Effector memory CD4-positive, alpha-beta T cell (primary cell): ENCODE results near the gene ACTR1B.
"Not testable (repeated sequence)": the region's sequence is repeated elsewhere in the genome, so short reads cannot be mapped to it uniquely, and the experiment has no call there.

Experiments
- DNase-seq, 3 donors: peaks; one replicate each; pipeline ENCODE4 v3.0.0-alpha.2; 2020
- H3K27ac ChIP-seq: 2 replicates; pipeline ENCODE4 v1.7.0; 2013; ENCODE audit warnings: mild to moderate bottlenecking, low read length, moderate library complexity; ENCODE audit not compliant: insufficient read depth, poor library complexity, severe bottlenecking
- H3K27me3 ChIP-seq: replicated peaks from 2 replicates; pipeline ENCODE4 v1.7.0; 2013; ENCODE audit warnings: mild to moderate bottlenecking, low read length; ENCODE audit not compliant: insufficient read depth, control insufficient read depth, poor library complexity, severe bottlenecking
- H3K36me3 ChIP-seq: 2 replicates; pipeline ENCODE4 v1.7.0; 2013; ENCODE audit warnings: mild to moderate bottlenecking, low read length, moderate library complexity; ENCODE audit not compliant: control insufficient read depth, insufficient read depth
- H3K4me1 ChIP-seq: 2 replicates; pipeline ENCODE4 v1.7.0; 2013; ENCODE audit warnings: low read length, mild to moderate bottlenecking; ENCODE audit not compliant: control insufficient read depth, insufficient read depth, poor library complexity, severe bottlenecking
- H3K4me3 ChIP-seq: 2 replicates; pipeline ENCODE4 v1.7.0; 2013; ENCODE audit warnings: low read length, low read depth, mild to moderate bottlenecking; ENCODE audit not compliant: insufficient read depth, poor library complexity, severe bottlenecking
- H3K9me3 ChIP-seq: 2 replicates; pipeline ENCODE4 v1.7.0; 2013; ENCODE audit warnings: mild to moderate bottlenecking, low read length, moderate library complexity; ENCODE audit not compliant: control insufficient read depth
- total RNA-seq, 3 donors: gene quantifications; one replicate each; lab custom pipeline; 2026; lab: John Stamatoyannopoulos, UW

The ACTR1B gene
- total RNA-seq = 84.9 to 117 (median 90.0) reads per million in 3 donors

DNA sequence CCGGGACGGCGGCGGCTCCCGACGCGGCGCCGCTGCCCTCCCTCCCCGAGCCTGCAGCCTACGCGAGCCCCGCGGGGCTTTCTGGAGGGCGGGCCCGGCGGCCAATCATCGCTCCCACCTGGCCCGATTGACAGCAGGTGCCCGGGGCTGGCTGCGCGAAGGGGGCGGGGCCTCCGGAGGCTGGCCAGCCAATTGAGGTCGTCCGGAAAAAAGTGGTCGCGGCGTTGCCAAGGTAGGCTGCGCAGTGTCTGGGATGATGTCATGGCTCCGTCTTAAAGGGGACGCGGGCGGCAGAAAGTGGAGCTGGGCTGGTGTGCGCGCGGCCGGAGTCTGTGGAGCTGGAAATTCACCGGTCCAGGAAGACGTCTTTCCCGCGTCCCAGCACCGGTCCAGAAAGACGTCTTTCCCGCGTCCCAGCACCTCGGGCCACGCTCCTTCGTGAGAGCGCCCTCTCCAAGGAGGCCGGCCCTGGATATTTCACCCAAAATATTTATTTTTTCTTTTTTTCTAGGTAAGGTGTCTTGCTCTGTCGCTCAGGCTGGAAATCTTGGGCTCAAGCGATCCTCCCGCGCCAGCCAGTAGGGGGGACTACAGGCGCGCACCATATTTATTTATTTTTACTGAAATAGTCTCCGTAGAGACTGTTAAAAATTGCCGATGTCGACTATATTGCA is at the start of gene ACTR1B:
TSS of gene ACTR1B (minus strand) at position 83 of the 674 bp plus-strand sequence. CDS start 154 bp downstream, outside the sequence.
- H3K4me3 ChIP-seq = peak within 1 kb of the TSS; percentile 72
- H3K27me3 ChIP-seq = no peaks in the 10 kb centered on the region
- H3K4me1 ChIP-seq = peaks cover 19% of the 10 kb centered on the region
- H3K27ac ChIP-seq = peak within 1 kb of the TSS; percentile 95
- peaks cover 18% of the 10 kb centered on the region for H3K36me3 ChIP-seq
- H3K9me3 ChIP-seq = no peaks in the 10 kb centered on the region
- DNase-seq = peak; percentile 96 to 97 (median 96)

GRCh38 chr2:97712693-97713295 is 49.0 kb upstream of the ACTR1B start:
- Histone ChIP-seq H3K4me3 (peak overlapping the region; percentile 75), H3K4me1 (peaks cover 76% of the 10 kb centered on the region), H3K27me3 (no peaks in the 10 kb centered on the region), H3K27ac (peak overlapping the region; percentile 98), H3K36me3 (peaks cover 6% of the 10 kb centered on the region), H3K9me3 (no peaks in the 10 kb centered on the region)
- DNase-seq = peak; percentile 45 to 46 (median 46)

DNA sequence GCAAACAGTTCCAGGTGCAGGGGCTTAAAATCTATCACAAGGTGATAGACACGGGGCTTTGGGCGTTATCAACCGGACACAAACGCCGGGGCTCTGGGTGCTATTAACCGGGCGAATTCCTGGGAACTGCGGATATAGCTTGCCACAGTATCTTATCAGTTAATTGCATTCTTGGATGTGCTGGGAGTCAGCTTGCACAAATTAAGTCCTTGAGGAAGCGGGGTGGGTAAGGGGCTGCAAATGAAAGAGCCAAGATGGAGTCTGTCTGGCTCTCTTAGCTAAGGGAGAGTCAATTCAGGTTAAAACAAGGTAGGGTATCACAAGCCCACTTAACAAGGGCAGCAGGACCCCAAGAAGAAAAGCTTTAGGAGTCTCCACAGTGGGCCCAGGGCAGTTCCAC is 48.3 kb upstream of the ACTR1B start:
- H3K9me3 ChIP-seq, H3K36me3 ChIP-seq, DNase-seq, H3K27me3 ChIP-seq: not testable (repeated sequence)
- peak overlapping the region; percentile 98 for H3K27ac ChIP-seq
- H3K4me1 ChIP-seq = peaks cover 70% of the 10 kb centered on the region
- peak overlapping the region; percentile 75 for H3K4me3 ChIP-seq

- H3K4me1 ChIP-seq = peaks cover 61% of the 10 kb centered on the region
- H3K27me3 ChIP-seq = no peaks in the 10 kb centered on the region
- H3K36me3 ChIP-seq = peaks cover 6% of the 10 kb centered on the region
- H3K4me3 ChIP-seq = no peak overlapping the region
- H3K9me3 ChIP-seq = no peaks in the 10 kb centered on the region
- no peak for DNase-seq
- no peak overlapping the region for H3K27ac ChIP-seq
Measured at GRCh38 chr2:97711394-97711711, 47.5 kb upstream of the ACTR1B start.

DNA sequence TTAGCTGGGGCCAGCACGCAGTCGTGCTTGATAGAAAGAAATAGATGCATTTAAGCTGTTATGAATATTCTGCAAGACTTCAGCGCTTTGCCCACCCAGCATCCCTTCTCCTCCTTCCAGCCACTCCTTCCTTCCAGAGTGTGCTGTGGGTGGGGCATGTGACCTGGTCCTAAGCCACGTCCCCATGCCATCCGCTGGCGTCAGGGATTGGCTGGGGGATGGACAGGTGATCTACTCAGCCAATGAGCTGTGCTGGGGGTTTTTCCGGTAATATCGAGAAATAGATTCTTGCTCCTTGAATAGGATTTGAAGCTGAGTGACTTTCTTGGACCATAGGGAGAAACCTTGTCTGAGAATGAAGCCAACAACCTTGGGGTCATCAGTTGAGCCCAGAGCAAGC is 44.8 kb upstream of the ACTR1B start:
- H3K4me3 ChIP-seq = no peak overlapping the region
- no peak overlapping the region for H3K27ac ChIP-seq
- H3K36me3 ChIP-seq = no peaks in the 10 kb centered on the region
- no peak for DNase-seq
- H3K9me3 ChIP-seq = no peaks in the 10 kb centered on the region
- no peaks in the 10 kb centered on the region for H3K27me3 ChIP-seq
- H3K4me1 ChIP-seq = peaks cover 37% of the 10 kb centered on the region

DNA sequence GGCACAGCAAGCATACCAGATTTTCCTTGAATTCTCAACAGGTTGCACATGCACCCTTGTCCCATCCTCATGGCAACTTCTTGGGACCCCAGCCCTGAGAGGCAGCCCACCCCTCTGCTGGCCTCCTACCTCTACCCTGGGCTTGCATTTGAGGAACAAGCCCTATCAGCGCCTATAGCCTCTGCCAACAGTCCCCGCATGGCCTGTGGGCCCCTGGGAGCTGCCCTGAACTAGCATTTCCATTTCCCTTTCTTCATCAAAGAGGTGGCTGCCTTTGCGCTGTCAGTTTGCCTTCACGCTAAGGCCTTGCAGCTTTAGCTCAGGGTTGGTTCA is 44.2 kb upstream of the ACTR1B start:
- no peaks in the 10 kb centered on the region for H3K27me3 ChIP-seq
- peaks cover 31% of the 10 kb centered on the region for H3K4me1 ChIP-seq
- H3K4me3 ChIP-seq = no peak overlapping the region
- no peaks in the 10 kb centered on the region for H3K36me3 ChIP-seq
- no peaks in the 10 kb centered on the region for H3K9me3 ChIP-seq
- no peak overlapping the region for H3K27ac ChIP-seq
- DNase-seq = no peak

DNA sequence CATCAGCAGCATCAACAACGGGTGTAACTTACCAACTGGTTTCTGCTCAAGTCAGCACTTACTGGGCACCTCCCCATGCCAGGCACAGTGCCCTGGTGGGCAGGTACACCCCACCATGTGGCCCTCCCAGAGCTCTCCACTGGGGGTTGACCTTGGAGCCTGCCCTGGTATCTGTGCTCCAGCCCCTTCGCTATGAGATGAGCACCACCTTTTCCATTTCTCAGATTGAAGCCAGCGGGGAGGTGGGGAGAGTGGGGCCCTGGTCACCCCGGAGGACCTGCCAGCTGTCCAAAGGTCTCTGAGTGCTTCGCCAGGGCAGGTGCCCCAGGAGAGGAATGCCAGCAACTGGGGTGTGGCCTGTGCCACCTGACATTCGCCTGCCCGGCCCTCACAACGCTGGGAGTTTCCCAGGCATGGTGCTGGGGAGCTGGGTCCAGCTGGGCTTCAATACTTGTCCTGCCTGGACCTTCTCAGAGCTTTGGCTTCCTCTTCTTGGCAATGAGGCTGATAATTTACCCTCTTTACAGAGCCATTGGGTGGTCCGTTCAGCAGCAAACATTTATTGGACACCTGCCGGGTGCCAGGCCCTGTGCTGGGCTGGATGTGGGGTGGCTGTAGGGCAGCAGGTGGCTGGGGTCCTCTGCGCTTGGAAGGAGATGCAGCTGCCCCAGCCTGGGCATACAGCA is 43.7 kb upstream of the ACTR1B start:
- H3K36me3 ChIP-seq = no peaks in the 10 kb centered on the region
- H3K4me3 ChIP-seq = no peak overlapping the region
- peaks cover 26% of the 10 kb centered on the region for H3K4me1 ChIP-seq
- H3K9me3 ChIP-seq = no peaks in the 10 kb centered on the region
- H3K27me3 ChIP-seq = no peaks in the 10 kb centered on the region
- no peak for DNase-seq
- H3K27ac ChIP-seq = no peak overlapping the region

DNA sequence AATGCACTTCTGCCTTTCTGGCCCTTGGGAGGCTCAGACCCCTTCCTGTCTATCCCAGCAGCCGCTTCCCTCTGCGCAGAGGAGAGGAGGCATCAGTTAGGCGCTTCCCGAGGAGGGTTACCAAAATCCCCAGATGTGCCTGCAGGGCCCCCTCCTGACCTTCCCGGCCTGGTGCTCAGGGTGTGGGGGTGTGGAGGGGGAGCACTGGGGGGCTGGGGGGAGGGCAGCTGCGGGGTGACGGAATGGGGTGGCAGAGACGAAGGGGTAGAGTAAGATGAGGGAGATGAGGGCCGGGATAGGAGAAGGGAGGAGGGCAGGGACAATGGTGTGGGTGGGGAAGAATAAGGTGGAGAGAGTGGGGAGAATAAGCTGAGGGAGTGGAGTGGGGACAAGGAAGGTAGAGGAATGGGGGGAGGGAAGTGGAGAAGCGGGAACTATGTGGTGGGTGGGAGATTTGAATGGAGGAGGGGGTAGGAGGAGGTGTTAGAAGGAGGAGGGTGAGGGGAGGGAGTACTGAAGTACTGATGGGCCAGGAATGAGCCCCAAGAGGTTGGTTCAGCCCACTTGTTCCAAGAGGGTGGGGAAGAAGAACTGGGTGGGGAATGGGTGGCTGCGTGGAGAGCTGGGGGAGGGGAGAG is 43.0 kb upstream of the ACTR1B start:
- H3K27me3 ChIP-seq = no peaks in the 10 kb centered on the region
- no peaks in the 10 kb centered on the region for H3K9me3 ChIP-seq
- H3K36me3 ChIP-seq = no peaks in the 10 kb centered on the region
- no peak for DNase-seq
- peaks cover 20% of the 10 kb centered on the region for H3K4me1 ChIP-seq
- H3K4me3 ChIP-seq = no peak overlapping the region
- no peak overlapping the region for H3K27ac ChIP-seq

DNA sequence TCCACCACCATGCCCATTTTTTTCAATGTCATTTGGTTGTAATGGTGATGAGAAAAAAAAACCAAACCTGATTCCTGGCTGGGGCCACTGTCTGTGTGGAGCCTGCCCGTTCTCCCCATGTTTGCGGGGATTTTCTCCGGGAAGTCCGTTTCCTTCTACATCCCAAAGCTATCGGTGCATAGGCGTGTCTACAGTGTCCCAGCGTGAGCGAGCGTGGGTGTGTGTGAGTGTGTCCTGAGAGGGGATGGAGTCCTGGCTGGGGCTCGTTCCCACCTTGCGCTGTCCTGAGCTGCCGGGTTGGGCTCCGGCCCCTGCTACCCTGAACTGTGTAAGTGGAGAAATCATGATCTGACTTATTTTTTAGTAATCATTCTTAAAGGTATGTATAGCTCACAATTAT is 42.3 kb upstream of the ACTR1B start:
- H3K4me1 ChIP-seq = peaks cover 14% of the 10 kb centered on the region
- no peaks in the 10 kb centered on the region for H3K36me3 ChIP-seq
- H3K27me3 ChIP-seq = no peaks in the 10 kb centered on the region
- H3K9me3 ChIP-seq = no peaks in the 10 kb centered on the region
- no peak for DNase-seq
- H3K27ac ChIP-seq = no peak overlapping the region
- no peak overlapping the region for H3K4me3 ChIP-seq

GRCh38 chr2:97704989-97705388 is 41.1 kb upstream of the ACTR1B start:
- DNase-seq = no peak
- Histone ChIP-seq H3K9me3 (no peaks in the 10 kb centered on the region), H3K27ac (no peak overlapping the region), H3K4me3 (no peak overlapping the region), H3K36me3 (no peaks in the 10 kb centered on the region), H3K27me3 (no peaks in the 10 kb centered on the region), H3K4me1 (peaks cover 5% of the 10 kb centered on the region)
